Parathyroid adenoma (tissue), 2 donors: Measurements from ENCODE around the gene CAP1.

Source experiments
- H2AFZ ChIP-seq: fragments of 300-600 bp; sonication (generic); one replicate; pipeline ENCODE4 v1.7.0; 2017; ENCODE audit warnings: antibody characterized with exemption, mild to moderate bottlenecking
- H3K27ac ChIP-seq: fragments of 300-600 bp; sonication (generic); one replicate; pipeline ENCODE4 v1.7.0; 2017
- H3K27me3 ChIP-seq: fragments of 300-600 bp; sonication (generic); one replicate; pipeline ENCODE4 v1.7.0; 2017; ENCODE audit warnings: low read length; ENCODE audit not compliant: control insufficient read depth, insufficient read depth
- H3K36me3 ChIP-seq: fragments of 300-600 bp; sonication (generic); one replicate; pipeline ENCODE4 v1.7.0; 2017; ENCODE audit warnings: low read length; ENCODE audit not compliant: control insufficient read depth, insufficient read depth
- H3K4me1 ChIP-seq: fragments of 300-600 bp; sonication (generic); one replicate; pipeline ENCODE4 v1.7.0; 2017; ENCODE audit warnings: control low read depth
- H3K4me2 ChIP-seq: fragments of 300-600 bp; sonication (generic); one replicate; pipeline ENCODE4 v1.7.0; 2017; ENCODE audit warnings: low read length
- H3K4me3 ChIP-seq: fragments of 300-600 bp; sonication (generic); one replicate; pipeline ENCODE4 v1.7.0; 2017; ENCODE audit warnings: low read depth, low read length
- H3K79me2 ChIP-seq: fragments of 300-600 bp; sonication (generic); one replicate; pipeline ENCODE4 v1.7.0; 2017; ENCODE audit warnings: control low read depth
- H3K9ac ChIP-seq: fragments of 300-600 bp; sonication (generic); one replicate; pipeline ENCODE4 v1.7.0; 2017; ENCODE audit warnings: mild to moderate bottlenecking
- H3K9me3 ChIP-seq: fragments of 300-600 bp; sonication (generic); one replicate; pipeline ENCODE4 v1.7.0; 2017; ENCODE audit warnings: low read length; ENCODE audit not compliant: control insufficient read depth
- TF ChIP-seq, protein P1 (sequence below): fragments of 300-600 bp; sonication (generic); IDR thresholded peaks from one replicate; pipeline ENCODE4 v1.7.0; 2017; ENCODE audit warnings: antibody characterized with exemption, mild to moderate bottlenecking
- donor health status: primary hyperparathyroidism.

Gene CAP1

DNA sequence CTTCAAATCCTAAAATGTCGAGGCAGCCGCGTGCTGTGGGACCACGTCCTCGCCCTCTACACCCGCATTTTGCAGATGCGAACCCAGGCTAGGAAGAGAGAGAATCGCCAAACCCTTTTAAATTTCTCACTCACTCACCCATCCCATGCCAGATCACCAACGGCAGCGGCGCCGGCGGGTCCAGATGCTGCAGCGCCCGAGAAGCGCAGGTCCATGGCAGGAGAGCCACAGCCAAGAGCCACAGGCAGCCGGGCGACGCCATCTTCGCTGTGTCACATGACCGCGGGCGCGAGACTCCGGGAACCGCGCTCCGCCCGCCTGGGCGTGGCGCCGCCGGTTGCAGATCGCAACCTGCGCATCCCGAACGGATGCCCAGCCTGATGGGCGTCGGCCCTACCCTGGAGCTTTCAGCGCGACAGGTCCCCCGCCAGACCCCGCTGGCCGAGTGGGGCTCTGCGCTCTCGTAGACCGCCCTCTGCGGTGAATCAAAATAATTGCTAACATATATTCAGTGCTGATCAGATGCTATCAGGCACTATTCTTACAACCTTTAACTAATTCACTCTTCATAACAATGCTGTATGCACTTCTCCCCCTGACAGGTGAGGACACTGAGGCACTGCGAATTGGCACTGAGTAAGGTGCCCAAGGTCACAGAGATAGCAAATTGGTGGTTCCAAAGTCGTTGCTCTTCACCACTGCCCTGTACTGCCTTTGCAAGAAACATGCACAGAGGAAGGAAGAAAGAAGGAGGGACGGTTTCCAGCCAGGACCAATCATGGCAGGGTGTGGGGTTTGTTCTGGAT is 56.7 kb downstream of the CAP1 start, which contains the start of gene PPT1:
Gene PPT1, minus strand, starts transcription at position 276 of the 806 bp plus-strand sequence. Its CDS starts 14 bp downstream, at position 262.
- peak within 1 kb of the TSS; percentile 91 for H3K4me3 ChIP-seq
- peak within 1 kb of the TSS; percentile 98 for H3K4me2 ChIP-seq
- no peaks in the 10 kb centered on the region for H3K79me2 ChIP-seq
- H3K27me3 ChIP-seq, result no peaks in the 10 kb centered on the region
- no peak within 1 kb of the TSS for H3K9ac ChIP-seq
- no peaks in the 10 kb centered on the region for H3K4me1 ChIP-seq
- peak within 1 kb of the TSS; percentile 88 for H2AFZ ChIP-seq
- H3K9me3 ChIP-seq, result no peaks in the 10 kb centered on the region
- peak within 1 kb of the TSS; percentile 41 for H3K27ac ChIP-seq
- TF ChIP-seq, protein P1, sequence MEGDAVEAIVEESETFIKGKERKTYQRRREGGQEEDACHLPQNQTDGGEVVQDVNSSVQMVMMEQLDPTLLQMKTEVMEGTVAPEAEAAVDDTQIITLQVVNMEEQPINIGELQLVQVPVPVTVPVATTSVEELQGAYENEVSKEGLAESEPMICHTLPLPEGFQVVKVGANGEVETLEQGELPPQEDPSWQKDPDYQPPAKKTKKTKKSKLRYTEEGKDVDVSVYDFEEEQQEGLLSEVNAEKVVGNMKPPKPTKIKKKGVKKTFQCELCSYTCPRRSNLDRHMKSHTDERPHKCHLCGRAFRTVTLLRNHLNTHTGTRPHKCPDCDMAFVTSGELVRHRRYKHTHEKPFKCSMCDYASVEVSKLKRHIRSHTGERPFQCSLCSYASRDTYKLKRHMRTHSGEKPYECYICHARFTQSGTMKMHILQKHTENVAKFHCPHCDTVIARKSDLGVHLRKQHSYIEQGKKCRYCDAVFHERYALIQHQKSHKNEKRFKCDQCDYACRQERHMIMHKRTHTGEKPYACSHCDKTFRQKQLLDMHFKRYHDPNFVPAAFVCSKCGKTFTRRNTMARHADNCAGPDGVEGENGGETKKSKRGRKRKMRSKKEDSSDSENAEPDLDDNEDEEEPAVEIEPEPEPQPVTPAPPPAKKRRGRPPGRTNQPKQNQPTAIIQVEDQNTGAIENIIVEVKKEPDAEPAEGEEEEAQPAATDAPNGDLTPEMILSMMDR, result no peak
- H3K36me3 ChIP-seq, result no peaks in the 10 kb centered on the region

DNA sequence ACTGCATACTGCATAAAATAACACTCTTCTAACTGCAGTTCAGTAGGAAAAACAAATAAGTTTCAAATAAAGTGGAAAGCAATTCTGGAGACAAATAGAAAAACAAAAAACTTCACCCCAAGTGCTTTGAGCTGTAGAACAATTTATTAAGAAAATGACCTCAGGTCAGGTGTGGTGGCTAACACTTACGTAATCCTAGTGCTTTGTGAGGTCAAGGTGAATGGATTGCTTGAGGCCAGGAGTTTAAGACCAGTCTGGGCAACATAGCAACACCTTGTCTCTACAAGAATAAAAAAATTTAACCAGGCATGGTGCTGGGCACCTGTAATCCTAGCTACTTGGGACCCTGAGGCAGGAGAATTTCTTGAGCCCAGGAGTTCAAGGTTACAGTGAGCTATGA is 61.5 kb downstream of the CAP1 start:
- H3K79me2 ChIP-seq, result no peaks in the 10 kb centered on the region
- TF ChIP-seq, protein P1, result no peak
- H3K27ac ChIP-seq, result no peak overlapping the region
- H3K4me2 ChIP-seq, result no peak overlapping the region
- H3K36me3 ChIP-seq, result no peaks in the 10 kb centered on the region
- H3K4me3 ChIP-seq, result no peak overlapping the region
- H2AFZ ChIP-seq, result no peak overlapping the region
- H3K27me3 ChIP-seq, result no peaks in the 10 kb centered on the region
- no peak overlapping the region for H3K9ac ChIP-seq
- no peaks in the 10 kb centered on the region for H3K9me3 ChIP-seq
- H3K4me1 ChIP-seq, result no peaks in the 10 kb centered on the region

DNA sequence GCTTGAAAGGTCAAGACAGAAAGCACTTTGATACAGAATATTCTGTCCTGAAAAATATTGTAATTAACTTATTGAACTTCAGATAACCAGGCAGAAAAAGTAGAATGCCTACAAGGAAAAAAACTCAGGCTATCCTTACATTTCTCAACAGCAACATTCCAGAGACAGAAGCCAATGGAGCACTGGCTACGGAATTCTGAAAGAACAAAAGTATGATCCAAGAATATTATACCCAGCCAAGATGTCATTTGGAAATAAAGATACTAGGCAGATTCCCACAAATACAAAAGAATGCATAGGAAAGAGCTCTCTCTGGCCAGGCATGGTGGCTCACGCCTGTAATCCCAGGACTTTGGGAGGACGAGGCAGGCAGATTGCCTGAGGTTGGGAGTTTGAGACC is 62.4 kb downstream of the CAP1 start:
- Histone ChIP-seq H3K9me3 (no peaks in the 10 kb centered on the region), H3K27me3 (no peaks in the 10 kb centered on the region), H3K79me2 (no peaks in the 10 kb centered on the region), H3K36me3 (no peaks in the 10 kb centered on the region), H3K4me2 (no peak overlapping the region), H3K4me3 (no peak overlapping the region), H3K9ac (no peak overlapping the region), H3K27ac (no peak overlapping the region), H2AFZ (no peak overlapping the region), H3K4me1 (no peaks in the 10 kb centered on the region)
- TF ChIP-seq, protein P1, result no peak

DNA sequence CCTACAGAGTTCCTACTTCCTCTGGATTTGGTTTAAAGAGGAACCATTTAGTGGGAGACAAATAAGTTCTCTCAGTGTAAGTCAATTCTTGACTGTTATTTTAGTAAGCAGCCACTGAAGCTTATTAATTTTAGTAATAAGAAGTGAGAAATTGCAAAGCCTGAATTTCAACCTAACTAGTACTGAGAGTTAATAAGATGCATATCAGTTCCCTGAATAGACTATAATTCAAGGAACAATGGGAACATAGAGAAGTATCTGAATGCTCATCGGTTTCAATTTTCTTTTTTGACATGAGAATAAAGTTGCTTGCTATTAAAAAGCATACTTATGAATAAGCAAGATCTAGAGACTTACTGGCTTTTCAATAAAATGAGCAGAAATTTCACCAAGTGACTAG is 64.5 kb downstream of the CAP1 start:
- Histone ChIP-seq H3K4me2 (no peak overlapping the region), H3K36me3 (no peaks in the 10 kb centered on the region), H3K4me1 (no peaks in the 10 kb centered on the region), H3K9ac (no peak overlapping the region), H3K79me2 (no peaks in the 10 kb centered on the region), H3K27ac (no peak overlapping the region), H2AFZ (no peak overlapping the region), H3K4me3 (no peak overlapping the region), H3K27me3 (no peaks in the 10 kb centered on the region), H3K9me3 (no peaks in the 10 kb centered on the region)
- TF ChIP-seq, protein P1, result no peak
